ENCODE results near the gene GLYR1. TPM values are rescaled to one million over a fixed set of nuclear protein-coding genes. Genes with fewer than 3 reads are reported as not detected.
A peak's percentile ranks its signal among the peaks of the same experiment; 100 is the strongest.

The GLYR1 gene
- total and polyA plus RNA-seq, 9 of the 15 experiments (the other 6 are each of a cell fraction or from before 2014, with no cell fraction given) = 6.7 to 99.2 (median 60.2) TPM

DNA sequence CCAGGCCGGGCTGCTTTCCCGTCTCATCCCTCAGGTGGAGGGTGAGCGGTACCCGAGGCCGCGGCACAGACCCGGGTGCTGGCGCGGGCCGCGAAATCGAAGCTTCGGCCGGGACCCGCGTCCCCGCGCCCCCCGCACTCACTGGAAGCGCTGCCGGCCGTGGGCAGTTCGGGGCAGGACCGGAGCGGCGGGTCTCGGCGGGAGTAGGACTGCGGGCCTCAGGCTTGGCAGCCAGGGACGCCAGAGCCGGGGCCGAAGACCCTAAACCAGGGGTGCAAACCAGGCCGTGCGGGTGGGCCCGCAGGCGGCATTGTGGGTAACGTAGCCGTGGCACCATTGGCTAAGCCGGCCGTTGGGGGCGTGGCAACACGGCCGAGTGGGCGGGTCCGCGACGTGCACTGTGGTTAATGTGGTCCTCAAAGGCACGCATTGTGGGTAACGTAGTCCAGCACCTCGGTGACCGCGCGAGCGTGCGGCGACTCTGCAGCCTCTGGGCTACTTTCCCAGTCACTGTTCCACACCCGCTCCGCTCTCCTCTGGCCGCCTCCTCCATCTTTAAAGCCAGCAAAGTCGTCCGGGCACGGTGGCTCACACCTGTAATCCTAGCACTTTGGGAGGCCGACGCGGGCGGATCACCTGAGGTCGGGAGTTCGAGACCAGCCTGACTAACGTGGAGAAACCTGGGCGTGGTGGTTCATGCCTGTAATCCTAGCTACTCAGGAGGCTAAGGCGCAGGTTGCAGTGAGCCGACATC lies 80.0 kb downstream of the GLYR1 start, which contains the start of gene ZNF500 (continued):
- TF ChIP-seq, protein P1, sequence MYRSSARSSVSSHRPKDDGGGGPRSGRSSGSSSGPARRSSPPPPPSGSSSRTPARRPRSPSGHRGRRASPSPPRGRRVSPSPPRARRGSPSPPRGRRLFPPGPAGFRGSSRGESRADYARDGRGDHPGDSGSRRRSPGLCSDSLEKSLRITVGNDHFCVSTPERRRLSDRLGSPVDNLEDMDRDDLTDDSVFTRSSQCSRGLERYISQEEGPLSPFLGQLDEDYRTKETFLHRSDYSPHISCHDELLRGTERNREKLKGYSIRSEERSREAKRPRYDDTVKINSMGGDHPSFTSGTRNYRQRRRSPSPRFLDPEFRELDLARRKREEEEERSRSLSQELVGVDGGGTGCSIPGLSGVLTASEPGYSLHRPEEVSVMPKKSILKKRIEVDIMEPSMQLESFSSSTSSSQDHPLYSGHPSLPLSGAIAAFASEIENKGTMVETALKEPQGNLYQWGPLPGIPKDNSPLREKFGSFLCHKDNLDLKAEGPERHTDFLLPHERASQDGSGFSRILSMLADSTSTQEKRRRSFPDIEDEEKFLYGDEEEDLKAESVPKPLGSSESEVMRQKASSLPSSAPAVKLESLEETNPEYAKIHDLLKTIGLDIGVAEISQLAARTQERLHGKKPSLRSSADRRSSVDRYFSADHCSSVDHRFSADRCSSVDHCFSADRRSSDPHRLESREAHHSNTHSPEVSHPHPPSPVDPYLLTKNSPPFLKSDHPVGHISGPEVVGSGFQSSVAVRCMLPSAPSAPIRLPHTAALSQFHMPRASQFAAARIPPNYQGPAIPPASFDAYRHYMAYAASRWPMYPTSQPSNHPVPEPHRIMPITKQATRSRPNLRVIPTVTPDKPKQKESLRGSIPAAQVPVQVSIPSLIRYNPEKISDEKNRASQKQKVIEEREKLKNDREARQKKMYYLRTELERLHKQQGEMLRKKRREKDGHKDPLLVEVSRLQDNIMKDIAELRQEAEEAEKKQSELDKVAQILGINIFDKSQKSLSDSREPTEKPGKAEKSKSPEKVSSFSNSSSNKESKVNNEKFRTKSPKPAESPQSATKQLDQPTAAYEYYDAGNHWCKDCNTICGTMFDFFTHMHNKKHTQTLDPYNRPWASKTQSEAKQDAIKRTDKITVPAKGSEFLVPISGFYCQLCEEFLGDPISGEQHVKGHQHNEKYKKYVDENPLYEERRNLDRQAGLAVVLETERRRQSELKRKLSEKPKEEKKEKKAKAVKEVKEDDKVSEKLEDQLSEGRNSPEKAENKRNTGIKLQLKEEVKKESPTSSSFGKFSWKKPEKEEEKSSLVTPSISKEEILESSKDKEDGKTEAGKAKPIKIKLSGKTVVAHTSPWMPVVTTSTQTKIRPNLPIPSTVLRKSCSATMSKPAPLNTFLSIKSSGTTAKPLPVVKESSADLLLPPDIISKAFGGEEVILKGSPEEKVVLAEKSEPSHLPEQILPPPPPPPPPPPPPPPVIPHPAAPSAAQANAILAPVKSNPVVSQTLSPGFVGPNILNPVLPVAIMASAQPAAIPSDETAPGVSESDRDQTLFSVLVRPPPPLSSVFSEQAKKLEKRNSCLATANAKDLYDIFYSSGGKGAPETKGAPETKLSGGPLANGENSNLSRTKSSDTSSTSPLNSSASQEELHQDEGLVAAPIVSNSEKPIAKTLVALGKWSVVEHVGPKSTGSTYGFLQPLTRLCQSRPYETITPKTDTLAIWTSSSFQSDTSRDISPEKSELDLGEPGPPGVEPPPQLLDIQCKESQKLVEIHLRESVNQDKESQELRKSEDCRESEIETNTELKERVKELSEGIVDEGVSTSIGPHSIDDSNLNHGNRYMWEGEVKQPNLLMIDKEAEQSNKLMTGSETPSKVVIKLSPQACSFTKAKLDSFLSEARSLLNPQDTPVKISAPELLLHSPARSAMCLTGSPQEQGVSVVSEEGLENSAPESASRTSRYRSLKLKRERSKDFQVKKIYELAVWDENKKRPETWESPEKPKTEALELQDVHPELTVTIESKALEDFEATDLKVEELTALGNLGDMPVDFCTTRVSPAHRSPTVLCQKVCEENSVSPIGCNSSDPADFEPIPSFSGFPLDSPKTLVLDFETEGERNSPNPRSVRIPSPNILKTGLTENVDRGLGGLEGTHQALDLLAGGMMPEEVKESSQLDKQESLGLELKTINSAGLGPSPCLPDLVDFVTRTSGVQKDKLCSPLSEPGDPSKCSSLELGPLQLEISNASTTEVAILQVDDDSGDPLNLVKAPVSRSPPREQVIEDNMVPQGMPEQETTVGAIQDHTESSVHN (IDR thresholded peaks at IDR 0.05; ENCODE audit: borderline replicate concordance in 1 of 2, low read depth in 1 of 2) = no peak
- TF ChIP-seq ZNF766 (CRISPR knock-in tag; conservative IDR thresholded peaks at IDR 0.05) = peak; percentile 69; the same call in 1 of the 2 replicates
- no peak for TF ChIP-seq ELF1 (tag; IDR thresholded peaks at IDR 0.05)
- no peak for TF ChIP-seq MTA1 (IDR thresholded peaks at IDR 0.05; ENCODE audit: borderline replicate concordance)
- 0 out of 2 replicates have a peak, but pooled peaks have one; percentile 29 for TF ChIP-seq HLTF (IDR thresholded peaks at IDR 0.05)
- TF ChIP-seq CTCFL (IDR thresholded peaks at IDR 0.05; ENCODE audit: borderline replicate concordance, insufficient read depth, low read depth, low read length, poor library complexity, severe bottlenecking) = no peak
- TF ChIP-seq HDAC2 (IDR thresholded peaks at IDR 0.05) = peak; percentile 73
- TF ChIP-seq RUNX1 (IDR thresholded peaks at IDR 0.05; ENCODE audit: low read depth) = no peak
- TF ChIP-seq, protein P2, sequence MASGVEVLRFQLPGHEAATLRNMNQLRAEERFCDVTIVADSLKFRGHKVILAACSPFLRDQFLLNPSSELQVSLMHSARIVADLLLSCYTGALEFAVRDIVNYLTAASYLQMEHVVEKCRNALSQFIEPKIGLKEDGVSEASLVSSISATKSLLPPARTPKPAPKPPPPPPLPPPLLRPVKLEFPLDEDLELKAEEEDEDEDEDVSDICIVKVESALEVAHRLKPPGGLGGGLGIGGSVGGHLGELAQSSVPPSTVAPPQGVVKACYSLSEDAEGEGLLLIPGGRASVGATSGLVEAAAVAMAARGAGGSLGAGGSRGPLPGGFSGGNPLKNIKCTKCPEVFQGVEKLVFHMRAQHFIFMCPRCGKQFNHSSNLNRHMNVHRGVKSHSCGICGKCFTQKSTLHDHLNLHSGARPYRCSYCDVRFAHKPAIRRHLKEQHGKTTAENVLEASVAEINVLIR (CRISPR knock-in tag; IDR thresholded peaks at IDR 0.05) = no peak
- TF ChIP-seq TEAD1 (CRISPR knock-in tag; IDR thresholded peaks at IDR 0.05) = no peak
- no peak for TF ChIP-seq FOXK1 (CRISPR knock-in tag; IDR thresholded peaks at IDR 0.05; ENCODE audit: borderline replicate concordance)
- TF ChIP-seq TRIM28 (IDR thresholded peaks at IDR 0.05) = peak; percentile 71; the same call in 1 of the 2 replicates
- TF ChIP-seq CBFB (CRISPR knock-in tag; IDR thresholded peaks at IDR 0.05) = peak; percentile 98
- peak; percentile 78 for TF ChIP-seq HMGN3 (IDR thresholded peaks at IDR 0.05; ENCODE audit: borderline replicate concordance, extremely low read depth, insufficient read length, low read depth, low read length)
- TF ChIP-seq ZNF764 (CRISPR knock-in tag; IDR thresholded peaks at IDR 0.05; ENCODE audit: low read depth) = no peak
- TF ChIP-seq NFYB (IDR thresholded peaks at IDR 0.05; ENCODE audit: extremely low read depth, insufficient read length) = peak; percentile 29

Measured in K562 (cell line).